OCI-LY7 (cell line): Measurements from ENCODE around the gene CUEDC1.

Experiments
- EZH2phosphoT487 ChIP-seq: fragments of 200-600 bp; sonication (generic); IDR thresholded peaks from 2 replicates; pipeline ENCODE4 v1.6.1; 2018; ENCODE audit warnings: low read depth, borderline replicate concordance, mild to moderate bottlenecking, mixed run types, antibody characterized with exemption, low read length, moderate library complexity, mixed read lengths
- TF ChIP-seq, protein P1 (sequence below): fragments of 200-600 bp; sonication (generic); conservative IDR thresholded peaks from 2 replicates; pipeline ENCODE4 v1.5.1; 2014; ENCODE audit warnings: mild to moderate bottlenecking, antibody characterized with exemption, low read length, moderate library complexity, mixed read lengths

DNA sequence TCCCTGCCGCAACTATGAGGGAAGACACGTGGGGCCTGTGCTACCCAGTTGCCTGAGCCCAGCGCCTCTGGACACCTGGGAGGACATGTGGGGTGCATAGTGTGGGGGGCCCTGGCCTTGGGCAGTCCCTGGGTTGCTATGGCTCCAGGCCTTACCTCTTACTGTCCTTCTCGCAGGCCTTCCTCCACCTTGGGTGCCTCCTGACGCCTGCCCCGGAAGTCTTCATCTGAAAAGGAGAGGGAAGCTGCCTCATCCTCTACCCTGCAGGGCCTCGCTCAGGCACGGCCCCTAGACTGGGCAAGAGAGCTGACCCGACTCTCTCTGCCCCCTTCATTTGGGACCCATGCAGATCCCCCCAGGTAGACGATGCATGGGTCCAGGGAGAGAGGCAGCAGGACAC lies 88.9 kb downstream of the CUEDC1 start:
- TF ChIP-seq, protein P1, sequence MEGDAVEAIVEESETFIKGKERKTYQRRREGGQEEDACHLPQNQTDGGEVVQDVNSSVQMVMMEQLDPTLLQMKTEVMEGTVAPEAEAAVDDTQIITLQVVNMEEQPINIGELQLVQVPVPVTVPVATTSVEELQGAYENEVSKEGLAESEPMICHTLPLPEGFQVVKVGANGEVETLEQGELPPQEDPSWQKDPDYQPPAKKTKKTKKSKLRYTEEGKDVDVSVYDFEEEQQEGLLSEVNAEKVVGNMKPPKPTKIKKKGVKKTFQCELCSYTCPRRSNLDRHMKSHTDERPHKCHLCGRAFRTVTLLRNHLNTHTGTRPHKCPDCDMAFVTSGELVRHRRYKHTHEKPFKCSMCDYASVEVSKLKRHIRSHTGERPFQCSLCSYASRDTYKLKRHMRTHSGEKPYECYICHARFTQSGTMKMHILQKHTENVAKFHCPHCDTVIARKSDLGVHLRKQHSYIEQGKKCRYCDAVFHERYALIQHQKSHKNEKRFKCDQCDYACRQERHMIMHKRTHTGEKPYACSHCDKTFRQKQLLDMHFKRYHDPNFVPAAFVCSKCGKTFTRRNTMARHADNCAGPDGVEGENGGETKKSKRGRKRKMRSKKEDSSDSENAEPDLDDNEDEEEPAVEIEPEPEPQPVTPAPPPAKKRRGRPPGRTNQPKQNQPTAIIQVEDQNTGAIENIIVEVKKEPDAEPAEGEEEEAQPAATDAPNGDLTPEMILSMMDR, result no peak
- TF ChIP-seq EZH2phosphoT487, result no peak
